HepG2 (cell line): Measurements from ENCODE around the gene SGF29. TPM values are rescaled to one million over a fixed set of nuclear protein-coding genes. Genes with fewer than 3 reads are reported as not detected.

Source experiments
- CBFB ChIP-seq: sonication (generic); formaldehyde crosslinking; IDR thresholded peaks from 2 replicates; pipeline ENCODE4 v1.4.0; 2020; ENCODE audit warnings: missing genetic modification reagents
- CC2D1A ChIP-seq: sonication (generic); formaldehyde crosslinking; IDR thresholded peaks from 2 replicates; pipeline ENCODE4 v1.8.1; 2023; ENCODE audit warnings: mild to moderate bottlenecking, missing genetic modification reagents
- CCAR2 ChIP-seq: fragments of 200-400 bp; formaldehyde crosslinking; optimal IDR thresholded peaks from 2 replicates; pipeline ENCODE3; 2018; ENCODE audit warnings: low read depth, mild to moderate bottlenecking, low read length, moderate library complexity
- CCDC6 ChIP-seq: sonication (generic); formaldehyde crosslinking; IDR thresholded peaks from 2 replicates; pipeline ENCODE4 v1.8.1; 2022; ENCODE audit warnings: mild to moderate bottlenecking, missing genetic modification reagents, moderate library complexity
- CENPT ChIP-seq: sonication (generic); formaldehyde crosslinking; IDR thresholded peaks from 2 replicates; pipeline ENCODE4 v1.8.0; 2022; ENCODE audit warnings: low read depth, mild to moderate bottlenecking, moderate library complexity, missing genetic modification reagents
- FOXC1 ChIP-seq: sonication (generic); formaldehyde crosslinking; IDR thresholded peaks from 2 replicates; pipeline ENCODE4 v1.8.0; 2022; ENCODE audit warnings: mild to moderate bottlenecking, missing genetic modification reagents, borderline replicate concordance
- GPN1 ChIP-seq: sonication (generic); formaldehyde crosslinking; IDR thresholded peaks from 2 replicates; pipeline ENCODE4 v1.5.1; 2020; ENCODE audit warnings: missing genetic modification reagents, borderline replicate concordance
- GTF2F1 ChIP-seq: fragments of 150-350 bp; IDR thresholded peaks from 2 replicates; pipeline ENCODE4 v1.6.1; 2014; ENCODE audit warnings: low read length
- KDM4B ChIP-seq: sonication (generic); formaldehyde crosslinking; IDR thresholded peaks from 2 replicates; pipeline ENCODE4 v1.4.0; 2020; ENCODE audit warnings: missing genetic modification reagents
- PHF5A ChIP-seq: IDR thresholded peaks from one replicate; pipeline ENCODE4 v1.6.1; 2018; ENCODE audit warnings: low read depth, missing genetic modification reagents; ENCODE audit not compliant: unreplicated experiment
- SMAD3 ChIP-seq: sonication (generic); formaldehyde crosslinking; IDR thresholded peaks from 2 replicates; pipeline ENCODE4 v1.4.0; 2020; ENCODE audit warnings: missing genetic modification reagents
- SP5 ChIP-seq: IDR thresholded peaks from 2 replicates; pipeline ENCODE4 v1.6.1; 2016; ENCODE audit warnings: low read depth, borderline replicate concordance
- TMF1 ChIP-seq: sonication (generic); formaldehyde crosslinking; IDR thresholded peaks from 2 replicates; pipeline ENCODE4 v1.8.1; 2022; ENCODE audit warnings: low read depth, missing genetic modification reagents
- XBP1 ChIP-seq: sonication (generic); formaldehyde crosslinking; IDR thresholded peaks from 2 replicates; pipeline ENCODE4 v1.5.0; 2020; ENCODE audit warnings: missing genetic modification reagents
- ZFP41 ChIP-seq: sonication (generic); formaldehyde crosslinking; IDR thresholded peaks from 2 replicates; pipeline ENCODE4 v1.4.0; 2020; ENCODE audit warnings: mild to moderate bottlenecking, missing genetic modification reagents, borderline replicate concordance
- ZMYM3 ChIP-seq: sonication (generic); formaldehyde crosslinking; IDR thresholded peaks from 2 replicates; pipeline ENCODE4 v1.5.1; 2020; ENCODE audit warnings: mild to moderate bottlenecking, missing genetic modification reagents
- ZNF143 ChIP-seq: sonication (generic); formaldehyde crosslinking; IDR thresholded peaks from 2 replicates; pipeline ENCODE4 v1.4.0; 2020; ENCODE audit warnings: missing genetic modification reagents
- ZNF224 ChIP-seq: sonication (generic); formaldehyde crosslinking; IDR thresholded peaks from 2 replicates; pipeline ENCODE4 v1.5.0; 2020; ENCODE audit warnings: mild to moderate bottlenecking, missing genetic modification reagents
- ZNF382 ChIP-seq: sonication (generic); formaldehyde crosslinking; IDR thresholded peaks from 2 replicates; pipeline ENCODE4 v1.5.0; 2020; ENCODE audit warnings: missing genetic modification reagents, mild to moderate bottlenecking, borderline replicate concordance
- polyA plus RNA-seq, 8 experiments: library from polyadenylated mRNA; depleted of rRNA in 3 of 8; stranded (reverse) in 7 of 8; unstranded in 1 of 8; fragments of >200 nt; fragmentation: Illumina TruSeq in 4 of 8; extraction: Trizol in 4 of 8; gene quantifications; 2 replicates each; pipeline versions ENCODE4 v1.2.1 to v1.2.3, GENCODE V29; 2011 to 2016; ENCODE audit warnings: low read depth in 4 of 8, missing spikeins in 1 of 8, mixed read lengths in 1 of 8; ENCODE audit not compliant: insufficient read depth in 1 of 8
- total RNA-seq, 5 experiments: library from RNA; depleted of rRNA; stranded (reverse); fragments of >200 nt; fragmentation: Illumina TruSeq; extraction: Trizol; gene quantifications; 2 replicates each; pipeline ENCODE4 v1.2.3, GENCODE V29; 2016; ENCODE audit warnings: low read depth in 1 of 5
- TF ChIP-seq, protein P1 (sequence below): sonication (generic); formaldehyde crosslinking; IDR thresholded peaks from 2 replicates; pipeline ENCODE4 v1.8.0; 2022; ENCODE audit warnings: missing genetic modification reagents, mild to moderate bottlenecking, moderate library complexity, borderline replicate concordance
- TF ChIP-seq, protein P2 (sequence below): sonication (generic); formaldehyde crosslinking; IDR thresholded peaks from 2 replicates; pipeline ENCODE4 v1.4.0; 2020; ENCODE audit warnings: missing genetic modification reagents, mild to moderate bottlenecking, borderline replicate concordance
- TF ChIP-seq, protein P3 (sequence below): sonication (generic); formaldehyde crosslinking; IDR thresholded peaks from 2 replicates; pipeline ENCODE4 v1.4.0; 2020; ENCODE audit warnings: missing genetic modification reagents
- TF ChIP-seq, protein P4 (sequence below): IDR thresholded peaks from 2 replicates; pipeline ENCODE4 v1.6.1; 2016

SGF29 gene
- total and polyA plus RNA-seq, 2 of the 13 experiments (the other 11 are each of a cell fraction or from before 2014, with no cell fraction given), result 5.0 to 29.4 TPM

DNA sequence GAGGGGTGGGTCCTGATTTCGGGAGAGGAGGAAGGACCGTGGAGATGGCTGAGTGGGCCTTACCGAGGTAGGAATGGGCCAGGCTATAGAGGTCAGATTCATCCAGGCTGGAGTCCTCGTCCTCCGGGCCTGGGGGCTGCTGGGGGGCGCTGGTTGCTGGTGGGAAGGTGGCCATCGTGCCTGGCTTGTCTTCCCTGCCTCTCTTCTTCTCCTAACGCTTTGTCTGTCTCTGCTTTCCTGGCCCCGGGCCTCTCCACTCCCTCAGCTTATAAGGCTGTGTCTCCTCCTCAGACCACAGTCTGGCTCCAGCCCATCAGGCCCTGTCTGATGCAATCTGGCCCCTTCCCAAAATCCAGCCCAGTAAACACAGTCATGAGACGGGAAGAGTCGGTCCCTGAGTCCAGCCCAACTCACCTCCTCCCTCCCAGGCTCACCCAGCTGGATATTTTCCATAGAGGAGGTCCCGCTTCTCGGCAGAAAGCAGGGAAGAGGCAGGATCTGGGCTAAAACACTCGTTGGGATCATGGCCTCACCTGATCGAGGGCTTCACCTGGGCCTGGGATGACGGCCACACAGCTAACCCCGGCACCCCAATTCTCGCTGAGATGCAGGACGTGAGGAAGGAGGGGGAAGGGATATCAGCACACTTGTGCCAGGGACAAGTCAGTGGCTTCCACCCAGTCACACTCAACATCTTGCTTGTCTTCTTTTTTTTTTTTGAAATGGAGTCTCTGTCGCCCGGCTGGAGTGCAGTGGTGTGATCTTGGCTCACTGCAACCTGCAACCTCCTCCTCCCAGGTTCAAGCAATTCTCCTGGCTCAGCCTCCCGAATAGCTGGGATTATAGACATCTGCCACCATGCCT, 14.8 kb upstream of the SGF29 start, which contains the start of gene NUPR1 (continued):
- TF ChIP-seq ZNF143 (CRISPR knock-in tag), result peak; percentile 9; the same call in 1 of the 2 replicates
- TF ChIP-seq CCAR2, result no peak
- TF ChIP-seq CENPT, result no peak
- TF ChIP-seq GTF2F1, result no peak
- TF ChIP-seq, protein P1, sequence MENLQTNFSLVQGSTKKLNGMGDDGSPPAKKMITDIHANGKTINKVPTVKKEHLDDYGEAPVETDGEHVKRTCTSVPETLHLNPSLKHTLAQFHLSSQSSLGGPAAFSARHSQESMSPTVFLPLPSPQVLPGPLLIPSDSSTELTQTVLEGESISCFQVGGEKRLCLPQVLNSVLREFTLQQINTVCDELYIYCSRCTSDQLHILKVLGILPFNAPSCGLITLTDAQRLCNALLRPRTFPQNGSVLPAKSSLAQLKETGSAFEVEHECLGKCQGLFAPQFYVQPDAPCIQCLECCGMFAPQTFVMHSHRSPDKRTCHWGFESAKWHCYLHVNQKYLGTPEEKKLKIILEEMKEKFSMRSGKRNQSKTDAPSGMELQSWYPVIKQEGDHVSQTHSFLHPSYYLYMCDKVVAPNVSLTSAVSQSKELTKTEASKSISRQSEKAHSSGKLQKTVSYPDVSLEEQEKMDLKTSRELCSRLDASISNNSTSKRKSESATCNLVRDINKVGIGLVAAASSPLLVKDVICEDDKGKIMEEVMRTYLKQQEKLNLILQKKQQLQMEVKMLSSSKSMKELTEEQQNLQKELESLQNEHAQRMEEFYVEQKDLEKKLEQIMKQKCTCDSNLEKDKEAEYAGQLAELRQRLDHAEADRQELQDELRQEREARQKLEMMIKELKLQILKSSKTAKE, result peak; percentile 84
- TF ChIP-seq GPN1 (CRISPR knock-in tag), result no peak
- TF ChIP-seq CBFB, result peak; percentile 65; the same call in 1 of the 2 replicates
- no peak for TF ChIP-seq TMF1 (CRISPR knock-in tag)
- TF ChIP-seq SMAD3 (CRISPR knock-in tag), result no peak
- no peak for TF ChIP-seq XBP1 (CRISPR knock-in tag)
- no peak for TF ChIP-seq KDM4B (CRISPR knock-in tag)
- 0 out of 2 replicates have a peak, but pooled peaks have one; percentile 21 for TF ChIP-seq ZMYM3 (CRISPR knock-in tag)
- TF ChIP-seq ZNF224 (CRISPR knock-in tag), result no peak
- TF ChIP-seq, protein P2, sequence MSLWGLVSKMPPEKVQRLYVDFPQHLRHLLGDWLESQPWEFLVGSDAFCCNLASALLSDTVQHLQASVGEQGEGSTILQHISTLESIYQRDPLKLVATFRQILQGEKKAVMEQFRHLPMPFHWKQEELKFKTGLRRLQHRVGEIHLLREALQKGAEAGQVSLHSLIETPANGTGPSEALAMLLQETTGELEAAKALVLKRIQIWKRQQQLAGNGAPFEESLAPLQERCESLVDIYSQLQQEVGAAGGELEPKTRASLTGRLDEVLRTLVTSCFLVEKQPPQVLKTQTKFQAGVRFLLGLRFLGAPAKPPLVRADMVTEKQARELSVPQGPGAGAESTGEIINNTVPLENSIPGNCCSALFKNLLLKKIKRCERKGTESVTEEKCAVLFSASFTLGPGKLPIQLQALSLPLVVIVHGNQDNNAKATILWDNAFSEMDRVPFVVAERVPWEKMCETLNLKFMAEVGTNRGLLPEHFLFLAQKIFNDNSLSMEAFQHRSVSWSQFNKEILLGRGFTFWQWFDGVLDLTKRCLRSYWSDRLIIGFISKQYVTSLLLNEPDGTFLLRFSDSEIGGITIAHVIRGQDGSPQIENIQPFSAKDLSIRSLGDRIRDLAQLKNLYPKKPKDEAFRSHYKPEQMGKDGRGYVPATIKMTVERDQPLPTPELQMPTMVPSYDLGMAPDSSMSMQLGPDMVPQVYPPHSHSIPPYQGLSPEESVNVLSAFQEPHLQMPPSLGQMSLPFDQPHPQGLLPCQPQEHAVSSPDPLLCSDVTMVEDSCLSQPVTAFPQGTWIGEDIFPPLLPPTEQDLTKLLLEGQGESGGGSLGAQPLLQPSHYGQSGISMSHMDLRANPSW (CRISPR knock-in tag), result no peak
- TF ChIP-seq ZFP41 (CRISPR knock-in tag), result no peak
- TF ChIP-seq ZNF382, result no peak
- TF ChIP-seq CC2D1A (CRISPR knock-in tag), result no peak
- TF ChIP-seq FOXC1 (CRISPR knock-in tag), result no peak; the same call in none of the 2 replicates
- TF ChIP-seq CCDC6 (CRISPR knock-in tag), result peak; percentile 83
- TF ChIP-seq PHF5A (CRISPR knock-in tag), result no peak
- TF ChIP-seq, protein P3, sequence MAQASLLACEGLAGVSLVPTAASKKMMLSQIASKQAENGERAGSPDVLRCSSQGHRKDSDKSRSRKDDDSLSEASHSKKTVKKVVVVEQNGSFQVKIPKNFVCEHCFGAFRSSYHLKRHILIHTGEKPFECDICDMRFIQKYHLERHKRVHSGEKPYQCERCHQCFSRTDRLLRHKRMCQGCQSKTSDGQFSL (CRISPR knock-in tag), result 0 out of 2 replicates have a peak, but pooled peaks have one; percentile 42
- peak; percentile 54; the same call in 1 of the 2 replicates for TF ChIP-seq SP5 (CRISPR knock-in tag)
- TF ChIP-seq, protein P4, sequence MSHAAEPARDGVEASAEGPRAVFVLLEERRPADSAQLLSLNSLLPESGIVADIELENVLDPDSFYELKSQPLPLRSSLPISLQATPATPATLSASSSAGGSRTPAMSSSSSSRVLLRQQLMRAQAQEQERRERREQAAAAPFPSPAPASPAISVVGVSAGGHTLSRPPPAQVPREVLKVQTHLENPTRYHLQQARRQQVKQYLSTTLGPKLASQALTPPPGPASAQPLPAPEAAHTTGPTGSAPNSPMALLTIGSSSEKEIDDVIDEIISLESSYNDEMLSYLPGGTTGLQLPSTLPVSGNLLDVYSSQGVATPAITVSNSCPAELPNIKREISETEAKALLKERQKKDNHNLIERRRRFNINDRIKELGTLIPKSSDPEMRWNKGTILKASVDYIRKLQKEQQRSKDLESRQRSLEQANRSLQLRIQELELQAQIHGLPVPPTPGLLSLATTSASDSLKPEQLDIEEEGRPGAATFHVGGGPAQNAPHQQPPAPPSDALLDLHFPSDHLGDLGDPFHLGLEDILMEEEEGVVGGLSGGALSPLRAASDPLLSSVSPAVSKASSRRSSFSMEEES (CRISPR knock-in tag), result peak; percentile 99
